WTC11 (cell line): ENCODE data around the gene IRX4. TPM values are rescaled to one million over a fixed set of nuclear protein-coding genes. Genes with fewer than 3 reads are reported as not detected.

Source experiments
- ATAC-seq: fragments of 200-7000 bp; cut with Tn5 transposase; 2 replicates; pipeline ENCODE4 v1.10.0; 2021; ENCODE audit warnings: mild to moderate bottlenecking, moderate library complexity
- CTCF ChIA-PET: fragments of 300-600 bp; sonication (Branson Sonifier 250); formaldehyde crosslinking; loops from one replicate; lab custom pipeline; 2021; ENCODE audit warnings: antibody characterized with exemption; lab: Charles Lee
- POLR2A ChIA-PET: fragments of 350-600 bp; sonication (Branson Sonifier 250); formaldehyde crosslinking; loops from one replicate; lab custom pipeline; 2021; ENCODE audit warnings: antibody characterized with exemption; lab: Charles Lee
- DNase-seq: peaks from one replicate; pipeline ENCODE4 v3.0.0; 2021; ENCODE audit warnings: low spot score
- H3K27ac Mint-ChIP-seq: 2 replicates; pipeline ENCODE4 v1.8.0; 2021; ENCODE audit warnings: mixed read lengths
- H3K27me3 Mint-ChIP-seq: 2 replicates; pipeline ENCODE4 v1.8.0; 2021; ENCODE audit warnings: low read depth, mild to moderate bottlenecking, moderate library complexity, mixed read lengths
- H3K36me3 Mint-ChIP-seq: 2 replicates; pipeline ENCODE4 v1.8.0; 2021; ENCODE audit warnings: mixed read lengths
- H3K4me1 Mint-ChIP-seq: 2 replicates; pipeline ENCODE4 v1.8.0; 2022; ENCODE audit warnings: mixed read lengths
- H3K4me3 Mint-ChIP-seq: 2 replicates; pipeline ENCODE4 v1.8.0; 2021; ENCODE audit warnings: mild to moderate bottlenecking, moderate library complexity, mixed read lengths
- H3K9me3 Mint-ChIP-seq: 2 replicates; pipeline ENCODE4 v1.8.0; 2021; ENCODE audit warnings: mixed read lengths
- AFF4 ChIP-seq: sonication (generic); formaldehyde crosslinking; IDR thresholded peaks from 2 replicates; pipeline ENCODE4 v1.8.1; 2023; ENCODE audit warnings: mild to moderate bottlenecking, missing genetic modification reagents, borderline replicate concordance
- CTCF ChIP-seq: fragments of 200-600 bp; IDR thresholded peaks from 2 replicates; pipeline ENCODE4 v1.8.0; 2022; ENCODE audit warnings: antibody characterized with exemption
- FOXK1 ChIP-seq: sonication (generic); formaldehyde crosslinking; IDR thresholded peaks from 2 replicates; pipeline ENCODE4 v1.8.0; 2022; ENCODE audit warnings: mild to moderate bottlenecking, moderate library complexity, missing genetic modification reagents
- HMGXB4 ChIP-seq: sonication (generic); formaldehyde crosslinking; IDR thresholded peaks from 2 replicates; pipeline ENCODE4 v1.8.1; 2023; ENCODE audit warnings: mild to moderate bottlenecking, moderate library complexity, missing genetic modification reagents
- KAT7 ChIP-seq: sonication (generic); formaldehyde crosslinking; IDR thresholded peaks from 2 replicates; pipeline ENCODE4 v1.8.1; 2023; ENCODE audit warnings: missing genetic modification reagents, mild to moderate bottlenecking, borderline replicate concordance
- MXD4 ChIP-seq: fragments of 250-450 bp; sonication (Bioruptor Pico); IDR thresholded peaks from 2 replicates; pipeline ENCODE4 v1.8.0; 2021; ENCODE audit warnings: mild to moderate bottlenecking, moderate library complexity, borderline replicate concordance
- NFE2L1 ChIP-seq: sonication (generic); formaldehyde crosslinking; IDR thresholded peaks from 2 replicates; pipeline ENCODE4 v1.8.1; 2023; ENCODE audit warnings: missing genetic modification reagents
- NR2C2 ChIP-seq: sonication (generic); formaldehyde crosslinking; IDR thresholded peaks from 2 replicates; pipeline ENCODE4 v1.8.0; 2022; ENCODE audit warnings: mild to moderate bottlenecking, missing genetic modification reagents
- PRRX2 ChIP-seq: fragments of 250-450 bp; sonication (Bioruptor Pico); IDR thresholded peaks from 2 replicates; pipeline ENCODE4 v1.8.0; 2021; ENCODE audit warnings: mild to moderate bottlenecking
- STAT6 ChIP-seq: sonication (generic); formaldehyde crosslinking; conservative IDR thresholded peaks from 2 replicates; pipeline ENCODE4 v1.8.1; 2023; ENCODE audit warnings: mild to moderate bottlenecking, low read depth, missing genetic modification reagents, moderate library complexity
- TP53 ChIP-seq: sonication (generic); formaldehyde crosslinking; IDR thresholded peaks from 2 replicates; pipeline ENCODE4 v1.8.1; 2023; ENCODE audit warnings: mild to moderate bottlenecking, missing genetic modification reagents
- ZNF532 ChIP-seq: fragments of 250-450 bp; sonication (Bioruptor Pico); IDR thresholded peaks from 2 replicates; pipeline ENCODE4 v1.9.0; 2021; ENCODE audit warnings: mild to moderate bottlenecking, borderline replicate concordance
- ZNF671 ChIP-seq: fragments of 250-450 bp; sonication (Bioruptor Pico); IDR thresholded peaks from 2 replicates; pipeline ENCODE4 v1.8.0; 2021; ENCODE audit warnings: mild to moderate bottlenecking
- total RNA-seq: library from RNA; stranded (reverse); gene quantifications from 3 replicates; pipeline ENCODE4 v1.2.3, GENCODE V29; 2021

IRX4 gene
- total RNA-seq, 1 experiment from 2014 or later, result 9.0 TPM

DNA sequence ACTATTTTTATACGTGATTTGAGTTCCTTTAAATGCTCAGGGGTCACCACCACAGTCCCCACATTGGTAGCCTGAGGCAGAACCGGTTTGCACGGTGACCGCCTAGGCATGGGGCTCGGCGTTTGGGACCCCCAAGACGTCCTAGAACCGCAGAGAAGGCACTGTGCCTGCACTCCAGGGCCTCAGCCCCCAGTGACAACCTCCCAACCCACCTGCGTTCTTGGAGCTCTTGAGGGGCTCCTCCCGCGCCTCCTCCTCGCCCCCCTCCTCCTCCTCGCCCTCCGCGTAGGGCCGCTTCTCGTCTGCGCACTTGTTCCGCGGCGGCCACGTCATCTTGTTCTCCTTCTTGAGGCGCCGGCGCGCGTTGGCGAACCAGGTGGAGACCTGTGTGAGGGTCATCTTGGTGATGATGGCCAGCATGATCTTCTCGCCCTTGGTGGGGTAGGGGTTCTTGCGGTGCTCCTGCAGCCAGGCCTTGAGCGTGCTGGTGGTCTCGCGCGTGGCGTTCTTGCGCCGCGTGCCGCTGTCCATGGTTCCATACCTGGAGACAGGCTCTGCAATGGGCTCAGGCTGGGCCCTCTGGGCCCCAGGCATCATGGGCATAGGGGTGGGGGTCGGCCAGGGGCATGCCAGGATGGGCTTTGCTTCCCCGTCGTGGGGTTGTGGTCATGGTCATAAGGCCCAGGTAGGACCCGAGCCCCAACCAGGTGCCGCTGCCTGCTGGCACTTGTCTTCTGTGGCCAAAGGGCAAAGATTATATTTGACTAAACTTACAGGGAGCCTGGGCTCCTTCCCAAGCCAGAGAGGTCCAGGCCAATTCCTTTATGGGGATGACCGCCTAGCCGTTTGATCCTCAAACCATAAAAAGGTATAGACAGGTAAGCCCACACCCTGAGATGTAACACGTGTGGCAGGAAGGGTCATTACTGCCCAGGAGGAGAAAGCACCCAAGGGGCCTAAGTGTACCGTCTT, 3.1 kb downstream of the IRX4 start (continued):
- TF ChIP-seq ZNF532, result no peak
- TF ChIP-seq CTCF, result no peak
- no peak for TF ChIP-seq NFE2L1 (CRISPR knock-in tag)
- TF ChIP-seq HMGXB4 (CRISPR knock-in tag), result no peak
- no peak for TF ChIP-seq ZNF671 (CRISPR knock-in tag)
- TF ChIP-seq PRRX2 (CRISPR knock-in tag), result no peak
- TF ChIP-seq MXD4 (CRISPR knock-in tag), result no peak
- no peak for TF ChIP-seq NR2C2 (CRISPR knock-in tag)
- TF ChIP-seq AFF4 (CRISPR knock-in tag), result no peak
- TF ChIP-seq, all 79 proteins: peak for 0

DNA sequence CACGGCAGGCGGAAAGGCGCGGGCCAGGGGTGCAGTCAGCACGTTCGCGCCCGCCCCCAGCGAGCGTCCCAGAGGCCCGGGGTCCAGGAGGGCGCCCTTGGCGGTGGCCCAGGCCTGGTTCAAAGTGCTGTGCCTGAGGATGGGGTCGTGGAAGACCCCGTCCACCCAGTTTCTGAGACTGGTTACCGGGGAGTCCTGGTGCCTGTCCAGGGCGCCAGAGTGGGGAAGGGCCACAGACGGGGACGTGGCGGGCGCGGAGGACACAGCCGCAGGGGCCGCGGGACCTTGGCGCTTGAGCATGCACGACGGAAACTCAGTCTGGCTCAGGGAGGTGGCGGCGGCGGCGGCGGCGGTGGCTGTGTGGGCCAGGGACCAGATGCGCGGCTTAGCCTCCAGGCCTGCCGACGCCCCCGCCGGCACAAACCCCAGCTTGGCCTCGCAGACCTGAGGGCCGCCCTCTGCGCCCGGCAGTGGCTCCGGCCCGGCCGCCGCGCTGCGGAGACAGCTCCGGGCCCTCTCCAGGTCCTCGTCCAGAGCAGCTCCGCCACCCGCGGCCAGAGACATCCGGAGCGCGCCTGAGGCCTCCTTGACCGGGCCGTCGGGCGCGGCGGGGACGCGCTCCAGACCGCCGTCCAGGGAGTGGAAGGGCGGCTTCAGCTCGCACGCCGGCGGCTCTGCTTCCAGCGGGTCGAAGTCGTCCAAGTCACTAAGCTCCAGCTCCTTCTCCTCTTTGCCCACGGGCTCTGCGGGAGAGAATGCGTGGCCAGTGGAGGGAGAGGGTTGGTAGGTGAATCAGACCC, 4.5 kb downstream of the IRX4 start:
- Mint-ChIP-seq H3K9me3 (no peaks in the 10 kb centered on the region), H3K36me3 (peaks cover 11% of the 10 kb centered on the region), H3K4me1 (peaks cover 35% of the 10 kb centered on the region), H3K27ac (no peak overlapping the region), H3K4me3 (peak overlapping the region; percentile 20; the same call in 1 of the 2 replicates), H3K27me3 (peaks cover 89% of the 10 kb centered on the region)
- ChIA-PET POLR2A (interaction anchor here (0.6 to 1.5 kb wide), 2 partner anchors 28 to 77 kb away, joined by 3 read pairs; partner anchors contain the start of gene NDUFS6), CTCF (interaction anchor here (1.4 kb wide), 1 partner anchor 114 kb away, joined by 3 read pairs; no protein-coding TSS in a partner anchor)
- ATAC-seq, result peak; percentile 4
- DNase-seq, result peak; percentile 57
- no peak for TF ChIP-seq TP53
- no peak for TF ChIP-seq FOXK1 (CRISPR knock-in tag)
- peak; percentile 70; the same call in 1 of the 2 replicates for TF ChIP-seq KAT7
- no peak for TF ChIP-seq STAT6
